Mesenchymal stem cell (in vitro differentiated cells and primary cell): Measurements from ENCODE around the gene C16orf92.

Source experiments
- DNase-seq: peaks from one replicate; pipeline ENCODE4 v3.0.0-alpha.2; 2013
- H2AFZ ChIP-seq: one replicate; pipeline ENCODE4 v1.6.1; 2013; ENCODE audit warnings: low read depth, mild to moderate bottlenecking, control low read depth, inconsistent platforms, low read length, moderate library complexity
- H2AK5ac ChIP-seq: 2 replicates; pipeline ENCODE4 v1.6.1; 2013; ENCODE audit warnings: low read length, moderate library complexity, mild to moderate bottlenecking, inconsistent platforms; ENCODE audit not compliant: severe bottlenecking
- H2BK120ac ChIP-seq: one replicate; pipeline ENCODE4 v1.6.1; 2013; ENCODE audit warnings: low read depth, mild to moderate bottlenecking, inconsistent platforms, low read length, moderate library complexity
- H2BK12ac ChIP-seq, 2 experiments: one replicate each; pipeline ENCODE4 v1.6.1; 2013; ENCODE audit warnings: inconsistent platforms in 2 of 2, low read length in 2 of 2, mild to moderate bottlenecking in 2 of 2, moderate library complexity in 2 of 2, control low read depth in 1 of 2
- H2BK15ac ChIP-seq: one replicate; pipeline ENCODE4 v1.6.1; 2013; ENCODE audit warnings: mild to moderate bottlenecking, low read depth, inconsistent platforms; ENCODE audit not compliant: poor library complexity, severe bottlenecking
- H2BK5ac ChIP-seq: 2 replicates; pipeline ENCODE4 v1.6.1; 2013; ENCODE audit warnings: low read depth, mild to moderate bottlenecking, low read length, control low read depth, inconsistent platforms; ENCODE audit not compliant: poor library complexity, severe bottlenecking
- H3K14ac ChIP-seq, 2 experiments: one replicate each; pipeline ENCODE4 v1.6.1; 2013; ENCODE audit warnings: inconsistent platforms in 2 of 2, low read length in 2 of 2, control low read depth in 1 of 2, mild to moderate bottlenecking in 1 of 2, moderate library complexity in 1 of 2
- H3K18ac ChIP-seq, 2 experiments: one replicate each; pipeline ENCODE4 v1.6.1; 2013; ENCODE audit warnings: inconsistent platforms in 2 of 2, low read length in 2 of 2, control low read depth in 1 of 2, low read depth in 1 of 2, mild to moderate bottlenecking in 1 of 2
- H3K23ac ChIP-seq, 2 experiments: one replicate each; pipeline ENCODE4 v1.6.1; 2013; ENCODE audit warnings: inconsistent platforms in 2 of 2, low read length in 2 of 2, mild to moderate bottlenecking in 2 of 2, moderate library complexity in 2 of 2, control low read depth in 1 of 2
- H3K27ac ChIP-seq: 2 replicates; pipeline ENCODE4 v1.5.1; 2013; ENCODE audit warnings: mild to moderate bottlenecking, moderate library complexity, low read length, control low read depth, inconsistent platforms; ENCODE audit not compliant: poor library complexity, severe bottlenecking
- H3K27me3 ChIP-seq, 2 experiments: 2 replicates each; pipeline versions ENCODE4 v1.6.1 to v1.7.0; 2013; ENCODE audit warnings: low read length in 2 of 2, mild to moderate bottlenecking in 2 of 2, moderate library complexity in 2 of 2, control low read depth in 1 of 2, inconsistent platforms in 1 of 2; ENCODE audit not compliant: control insufficient read depth in 1 of 2, insufficient read depth in 1 of 2
- H3K36me3 ChIP-seq, 2 experiments: 2 replicates each; pipeline versions ENCODE4 v1.6.1 to v1.7.0; 2013; ENCODE audit warnings: low read length in 2 of 2, control low read depth in 1 of 2, inconsistent platforms in 1 of 2, low read depth in 1 of 2, mild to moderate bottlenecking in 1 of 2; ENCODE audit not compliant: insufficient read depth in 2 of 2, control insufficient read depth in 1 of 2
- H3K4ac ChIP-seq, 2 experiments: one replicate each; pipeline ENCODE4 v1.6.1; 2013; ENCODE audit warnings: inconsistent platforms in 2 of 2, low read length in 2 of 2, mild to moderate bottlenecking in 2 of 2, moderate library complexity in 2 of 2, control low read depth in 1 of 2, low read depth in 1 of 2
- H3K4me1 ChIP-seq: 2 replicates; pipeline ENCODE4 v1.6.1; 2013; ENCODE audit warnings: low read depth, low read length, control low read depth; ENCODE audit not compliant: control insufficient read depth, insufficient read depth
- H3K4me2 ChIP-seq: 2 replicates; pipeline ENCODE4 v1.6.1; 2013; ENCODE audit warnings: low read length, mild to moderate bottlenecking, inconsistent platforms; ENCODE audit not compliant: poor library complexity, severe bottlenecking
- H3K4me3 ChIP-seq, 2 experiments: 2 replicates each; pipeline versions ENCODE4 v1.5.1 to v1.7.0; 2013; ENCODE audit warnings: low read length in 2 of 2, mild to moderate bottlenecking in 2 of 2, control low read depth in 1 of 2, low read depth in 1 of 2; ENCODE audit not compliant: insufficient read depth in 1 of 2
- H3K79me1 ChIP-seq: replicated peaks from 2 replicates; pipeline ENCODE4 v1.6.1; 2013; ENCODE audit warnings: mild to moderate bottlenecking, control low read depth, low read length, inconsistent platforms; ENCODE audit not compliant: poor library complexity, severe bottlenecking
- H3K9ac ChIP-seq: 2 replicates; pipeline ENCODE4 v1.7.0; 2013; ENCODE audit warnings: mild to moderate bottlenecking, low read length, moderate library complexity
- H3K9me3 ChIP-seq: 2 replicates; pipeline ENCODE4 v1.7.0; 2013; ENCODE audit warnings: mild to moderate bottlenecking, low read length; ENCODE audit not compliant: control insufficient read depth
- H4K8ac ChIP-seq: one replicate; pipeline ENCODE4 v1.6.1; 2013; ENCODE audit warnings: inconsistent platforms, mild to moderate bottlenecking, low read length, moderate library complexity
- H4K91ac ChIP-seq: one replicate; pipeline ENCODE4 v1.6.1; 2013; ENCODE audit warnings: mild to moderate bottlenecking, low read length, inconsistent platforms
- WGBS: methylation state at CpG from one replicate; pipeline ENCODE4 v1.1.7; 2013; ENCODE audit warnings: mixed read lengths; 5-methylcytosine and 5-hydroxymethylcytosine counted together

Gene C16orf92

GRCh38 chr16:29984137-29984763 lies 38.7 kb upstream of the C16orf92 start:
- Histone ChIP-seq H3K4ac (no peak overlapping the region), H2AFZ (no peak overlapping the region), H4K91ac (no peak overlapping the region), H3K9ac (peak overlapping the region; percentile 65), H3K9me3 (no peaks in the 10 kb centered on the region), H3K18ac (no peak overlapping the region), H3K4me1 (no peaks in the 10 kb centered on the region), H3K79me1 (peaks cover 48% of the 10 kb centered on the region), H2AK5ac (no peak overlapping the region), H3K14ac (no peak overlapping the region), H3K36me3 (peaks cover 93 to 100% of the 10 kb centered on the region in 2 experiments), H3K23ac (no peak overlapping the region), H2BK12ac (no peak overlapping the region), H2BK120ac (no peak overlapping the region), H3K4me3 (no peak overlapping the region), H3K27ac (no peak overlapping the region), H2BK5ac (no peak overlapping the region), H2BK15ac (no peak overlapping the region), H4K8ac (no peak overlapping the region), H3K27me3 (no peaks in the 10 kb centered on the region), H3K4me2 (no peak overlapping the region)
- DNase-seq, result no peak
- 87% methylated on average over 5 of the region's 6 CpGs for WGBS

- Histone ChIP-seq H3K27me3 (no peaks in the 10 kb centered on the region), H3K4me2 (no peak overlapping the region), H3K9ac (no peak overlapping the region), H2BK15ac (no peak overlapping the region), H3K27ac (no peak overlapping the region), H3K9me3 (no peaks in the 10 kb centered on the region), H2BK5ac (no peak overlapping the region), H3K14ac (no peak overlapping the region), H2BK120ac (no peak overlapping the region), H3K4me3 (no peak overlapping the region), H3K23ac (no peak overlapping the region), H3K79me1 (peaks cover 45% of the 10 kb centered on the region), H4K8ac (no peak overlapping the region), H2AFZ (no peak overlapping the region), H3K4me1 (no peaks in the 10 kb centered on the region), H2AK5ac (no peak overlapping the region), H4K91ac (no peak overlapping the region), H2BK12ac (no peak overlapping the region), H3K18ac (no peak overlapping the region), H3K36me3 (peaks cover 93 to 100% of the 10 kb centered on the region in 2 experiments), H3K4ac (no peak overlapping the region)
- 100% methylated on average over 3 of the region's 5 CpGs for WGBS
- no peak for DNase-seq
Measured at GRCh38 chr16:29984764-29985147, 38.2 kb upstream of the C16orf92 start.

- Histone ChIP-seq H3K27ac (no peak overlapping the region), H2BK120ac (no peak overlapping the region), H3K9ac (no peak overlapping the region), H3K36me3 (peaks cover 87 to 100% of the 10 kb centered on the region in 2 experiments), H2BK12ac (no peak overlapping the region), H4K91ac (no peak overlapping the region), H3K14ac (no peak overlapping the region), H3K4me3 (no peak overlapping the region), H2BK5ac (no peak overlapping the region), H4K8ac (no peak overlapping the region), H3K4me2 (no peak overlapping the region), H3K9me3 (no peaks in the 10 kb centered on the region), H3K27me3 (no peaks in the 10 kb centered on the region), H3K4me1 (no peaks in the 10 kb centered on the region), H2AFZ (no peak overlapping the region), H2BK15ac (no peak overlapping the region), H3K4ac (no peak overlapping the region), H2AK5ac (no peak overlapping the region), H3K18ac (no peak overlapping the region), H3K23ac (no peak overlapping the region), H3K79me1 (peaks cover 41% of the 10 kb centered on the region)
- 97% methylated on average over 28 of the region's 28 CpGs for WGBS
- DNase-seq, result no peak
Measured at GRCh38 chr16:29985271-29985811, 37.7 kb upstream of the C16orf92 start.

GRCh38 chr16:29986231-29986630 lies 36.8 kb upstream of the C16orf92 start:
- no peak overlapping the region for H2AFZ ChIP-seq
- no peak overlapping the region for H3K23ac ChIP-seq
- no peak overlapping the region for H3K9ac ChIP-seq
- H2BK5ac ChIP-seq, result no peak overlapping the region
- H3K4me2 ChIP-seq, result no peak overlapping the region
- 93% methylated on average over 19 of the region's 20 CpGs for WGBS
- H4K91ac ChIP-seq, result no peak overlapping the region
- no peak overlapping the region for H2BK12ac ChIP-seq
- no peak overlapping the region for H3K4me3 ChIP-seq
- H3K14ac ChIP-seq, result no peak overlapping the region
- peaks cover 94 to 99% of the 10 kb centered on the region in 2 experiments for H3K36me3 ChIP-seq
- H3K18ac ChIP-seq, result no peak overlapping the region
- no peak overlapping the region for H3K27ac ChIP-seq
- H2BK15ac ChIP-seq, result no peak overlapping the region
- no peak overlapping the region for H2BK120ac ChIP-seq
- DNase-seq, result no peak
- H2AK5ac ChIP-seq, result no peak overlapping the region
- H4K8ac ChIP-seq, result no peak overlapping the region
- no peaks in the 10 kb centered on the region for H3K9me3 ChIP-seq
- H3K27me3 ChIP-seq, result no peaks in the 10 kb centered on the region
- H3K79me1 ChIP-seq, result peaks cover 41% of the 10 kb centered on the region
- H3K4me1 ChIP-seq, result no peaks in the 10 kb centered on the region
- H3K4ac ChIP-seq, result no peak overlapping the region
